SW 1271 (cell line): ENCODE results near the gene CBFA2T3.

Experiments
- DNase-seq, 2 experiments: peaks; one replicate each; lab custom pipeline; 2025; lab: John Stamatoyannopoulos, UW

CBFA2T3 gene

DNA sequence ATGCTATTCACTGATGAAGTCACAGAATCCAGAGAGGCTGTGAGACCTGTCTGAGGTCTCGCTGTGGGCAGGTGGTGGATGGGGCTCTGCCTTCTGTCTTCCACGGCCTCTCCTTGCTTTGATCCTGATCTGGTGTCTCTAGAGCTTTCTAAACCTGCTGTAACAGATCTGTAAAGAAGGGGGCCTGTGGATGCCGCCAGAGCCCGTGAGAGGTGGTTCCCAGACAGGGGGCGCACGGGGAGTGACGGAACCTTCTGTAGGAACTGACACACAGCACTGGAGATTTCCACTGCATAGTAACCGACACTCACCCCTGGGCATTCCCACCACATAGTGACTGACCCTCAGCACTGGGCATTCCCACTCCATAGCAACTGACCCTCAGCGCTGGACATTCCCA lies 16.0 kb downstream of the CBFA2T3 start:
- no peak for DNase-seq

GRCh38 chr16:88960516-88960915 lies 16.5 kb downstream of the CBFA2T3 start:
- no peak for DNase-seq

- no peak for DNase-seq
These were observed 18.0 kb downstream of the CBFA2T3 start for GRCh38 chr16:88959022-88959421.

DNA sequence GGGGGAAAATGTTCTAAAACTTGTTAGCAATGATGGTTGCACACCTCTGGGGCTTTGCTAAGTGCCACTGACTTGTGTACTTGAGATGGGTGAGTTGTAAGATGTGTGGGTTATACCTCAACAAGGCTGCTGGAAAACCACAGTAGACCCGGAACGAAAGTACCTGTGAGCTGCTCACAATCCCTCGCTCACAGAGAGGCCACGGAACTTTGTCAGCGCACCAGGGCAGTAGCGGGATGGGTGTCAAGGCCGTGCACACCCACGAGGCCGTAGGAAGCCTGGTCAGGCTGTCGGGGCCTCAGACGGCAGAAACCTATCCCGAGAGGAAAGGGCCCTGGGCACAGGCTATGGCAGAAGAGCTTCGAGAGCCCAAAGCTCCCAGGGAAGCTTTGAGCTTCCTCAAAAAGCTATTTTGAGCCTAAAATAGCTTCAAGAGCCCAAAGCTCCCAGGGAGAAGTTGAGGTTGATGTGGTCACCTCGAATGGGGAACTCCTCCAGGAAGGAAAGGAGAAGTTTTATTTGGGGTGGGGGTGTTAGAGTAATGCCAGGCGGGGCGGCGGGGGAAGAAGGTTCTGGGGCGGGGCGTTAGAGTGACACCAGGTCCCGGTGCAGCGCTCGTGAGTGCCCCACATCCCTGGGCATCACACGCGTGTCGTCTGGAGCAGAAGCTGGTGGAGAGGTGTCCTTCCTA lies 19.0 kb downstream of the CBFA2T3 start:
- no peak for DNase-seq

DNA sequence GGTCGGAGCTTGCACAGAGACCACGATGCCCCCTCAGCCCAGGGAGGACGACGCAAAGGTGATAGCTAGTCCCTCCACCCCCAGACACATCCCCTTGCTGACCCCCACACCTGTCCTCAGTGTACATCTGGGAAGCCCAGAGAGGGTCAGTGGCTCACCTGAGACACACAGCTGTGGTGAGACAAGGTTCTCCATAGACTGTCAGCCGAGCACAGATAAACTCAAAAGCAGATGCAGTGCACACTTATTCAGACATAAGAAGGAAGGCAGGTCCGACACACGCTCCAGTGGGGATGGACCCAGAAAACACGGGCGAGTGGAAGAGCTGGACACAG lies 19.6 kb downstream of the CBFA2T3 start:
- no peak for DNase-seq

- DNase-seq: no peak
These were observed 20.2 kb downstream of the CBFA2T3 start for GRCh38 chr16:88956546-88957432.

- no peak for DNase-seq
These were observed 21.1 kb downstream of the CBFA2T3 start for GRCh38 chr16:88955906-88956305.

DNA sequence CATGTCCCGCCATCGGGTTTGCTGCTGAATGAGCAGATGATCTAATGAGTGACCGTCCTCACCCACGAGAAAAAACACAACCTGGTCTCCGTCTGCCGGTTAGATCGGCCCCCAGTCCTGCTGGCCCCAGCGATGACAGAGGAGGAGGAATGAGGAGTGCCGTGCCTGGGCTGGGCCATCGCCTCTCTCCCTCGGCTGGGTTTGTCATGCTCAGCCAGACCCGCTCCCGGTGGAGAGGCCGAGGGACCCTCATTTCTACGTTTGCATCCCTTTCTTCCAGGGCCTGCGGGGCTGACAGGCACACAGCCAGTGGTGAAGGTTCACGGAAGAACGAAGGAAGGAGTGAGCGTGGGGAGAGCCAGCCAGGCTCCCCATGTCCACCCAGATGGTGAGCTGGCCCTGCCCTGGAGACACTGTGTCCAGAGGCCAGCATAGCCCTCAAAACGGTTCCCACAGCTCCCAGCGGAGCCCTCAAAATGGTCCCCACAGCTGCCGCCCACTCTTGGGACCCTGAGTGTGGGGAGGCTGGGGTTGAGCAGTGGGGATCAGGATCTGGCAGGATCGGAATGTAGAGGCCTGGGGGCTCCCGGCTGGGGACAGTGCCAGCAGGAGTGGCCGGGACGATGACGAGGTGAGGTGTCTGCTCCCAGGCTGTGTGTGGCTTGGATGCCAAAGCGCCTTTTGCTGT lies 23.9 kb downstream of the CBFA2T3 start:
- DNase-seq: no peak

DNA sequence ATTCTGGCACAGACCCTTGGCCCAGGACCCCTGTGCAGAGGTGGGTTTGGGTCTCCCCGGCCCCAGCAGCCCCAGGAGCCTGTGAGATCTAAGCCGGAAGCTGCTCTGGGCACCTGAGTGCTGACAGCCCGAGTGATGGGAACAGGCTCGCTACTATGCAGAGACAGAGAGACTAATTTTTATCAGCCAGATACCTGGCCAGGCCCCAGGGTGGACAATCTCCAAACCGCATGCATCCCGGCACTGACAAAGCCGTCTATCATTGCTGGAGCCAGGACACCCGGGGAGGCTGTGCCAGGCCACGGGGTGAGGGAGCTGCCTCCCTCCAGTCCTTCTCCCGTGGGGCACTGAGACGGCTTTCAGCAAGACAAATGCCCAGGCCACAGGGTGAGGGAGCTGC lies 25.0 kb downstream of the CBFA2T3 start:
- no peak for DNase-seq

DNA sequence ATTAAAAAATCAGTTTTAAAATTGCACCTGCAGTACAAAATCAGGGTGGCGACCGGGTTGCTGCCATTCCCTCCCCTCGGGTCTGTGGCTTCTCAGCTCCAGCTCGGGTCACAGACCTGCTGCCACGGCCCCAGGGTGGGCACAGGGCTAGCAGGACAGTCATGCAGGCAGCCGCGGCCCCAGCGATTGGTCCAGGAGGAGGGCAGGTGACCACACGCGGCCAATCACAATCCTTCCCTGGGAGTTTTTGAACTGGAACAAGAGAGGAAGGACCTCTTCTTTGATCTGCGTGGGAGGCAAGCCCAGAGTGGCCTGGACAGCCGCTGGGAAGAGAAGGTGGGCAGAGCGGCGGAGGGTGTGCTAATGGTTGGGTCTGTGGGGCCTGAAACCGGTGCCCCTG lies 25.5 kb downstream of the CBFA2T3 start:
- no peak for DNase-seq

DNA sequence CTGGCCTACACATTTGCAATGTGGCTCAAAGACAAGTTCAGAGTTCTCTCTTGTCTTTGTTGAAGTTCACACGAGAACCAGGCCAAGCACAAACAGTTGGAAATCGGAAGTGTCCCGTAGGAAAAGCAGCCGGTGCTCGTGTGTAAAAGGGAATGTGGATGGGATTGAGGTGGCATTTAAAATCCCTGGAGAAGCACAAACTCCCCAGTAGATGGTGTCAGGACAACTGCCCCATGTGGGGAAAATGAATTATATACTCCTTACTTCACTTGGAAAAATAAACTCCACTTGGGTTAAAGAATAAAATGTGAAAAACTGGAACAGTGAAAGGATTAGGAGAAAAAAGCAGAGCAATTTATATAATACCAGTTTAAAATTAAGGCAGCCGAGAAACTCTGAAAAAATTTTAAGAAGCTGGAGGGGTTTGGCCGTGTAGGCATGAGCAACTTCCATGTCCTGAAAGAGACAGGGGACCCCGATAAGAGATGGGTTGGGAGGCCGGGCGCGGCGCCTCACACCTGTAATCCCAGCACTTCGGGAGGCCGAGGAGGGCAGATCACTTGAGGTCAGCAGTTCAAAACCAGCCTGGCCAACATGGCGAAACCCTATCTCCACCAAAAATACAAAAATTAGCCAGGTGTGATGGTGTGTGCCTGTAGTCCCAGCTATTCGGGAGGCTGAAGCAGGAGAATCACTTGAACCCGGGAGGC lies 28.1 kb downstream of the CBFA2T3 start:
- peak in 1 of 2 experiments; percentile 13 for DNase-seq

- no peak for DNase-seq
These were observed 31.5 kb downstream of the CBFA2T3 start for GRCh38 chr16:88945473-88945872.

DNA sequence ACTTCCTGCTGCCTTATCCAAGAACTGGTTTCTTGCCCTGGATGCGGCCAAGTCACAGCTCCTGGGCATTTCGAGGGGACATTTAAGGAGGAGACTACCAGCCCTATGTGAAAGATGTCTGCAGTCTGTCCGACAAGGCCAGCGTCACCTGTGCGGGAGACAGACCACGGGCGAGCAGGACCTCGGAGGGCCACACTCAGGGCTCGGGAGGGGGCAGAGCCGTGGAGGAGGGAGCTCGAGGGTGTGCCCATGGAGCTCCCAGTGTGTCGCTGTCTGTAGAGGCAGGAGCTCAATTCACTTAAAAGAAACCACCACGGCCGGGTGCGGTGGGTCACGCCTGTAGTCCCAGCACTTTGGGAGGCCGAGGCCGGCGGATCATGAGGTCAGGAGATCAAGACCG lies 33.3 kb downstream of the CBFA2T3 start:
- DNase-seq: no peak

DNA sequence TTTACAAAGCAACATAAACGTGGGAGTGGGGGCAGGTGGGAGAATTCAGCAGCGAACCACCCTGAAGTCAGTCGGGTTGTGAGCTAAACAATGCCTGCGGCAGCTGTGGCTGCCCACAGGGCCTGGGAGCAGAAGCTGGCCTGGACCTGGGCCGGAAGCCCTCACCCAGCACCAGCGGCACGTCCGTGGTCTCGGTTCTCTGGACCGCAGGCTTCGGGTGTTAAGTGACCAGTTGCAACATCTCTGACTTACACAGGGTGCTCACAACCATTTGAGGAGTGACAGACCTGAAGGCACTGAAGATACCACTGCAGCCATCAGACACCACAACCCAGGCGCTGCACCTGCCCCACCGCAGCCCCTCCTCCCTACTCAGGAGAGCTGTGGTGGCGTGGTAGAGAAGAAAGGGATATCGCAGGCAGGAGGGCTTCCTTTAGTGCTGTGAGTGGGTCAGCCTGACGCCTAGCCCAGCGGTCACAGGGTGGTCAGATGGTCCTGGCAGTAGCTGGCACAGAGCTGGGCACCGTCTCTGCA lies 33.8 kb downstream of the CBFA2T3 start:
- DNase-seq: no peak

DNA sequence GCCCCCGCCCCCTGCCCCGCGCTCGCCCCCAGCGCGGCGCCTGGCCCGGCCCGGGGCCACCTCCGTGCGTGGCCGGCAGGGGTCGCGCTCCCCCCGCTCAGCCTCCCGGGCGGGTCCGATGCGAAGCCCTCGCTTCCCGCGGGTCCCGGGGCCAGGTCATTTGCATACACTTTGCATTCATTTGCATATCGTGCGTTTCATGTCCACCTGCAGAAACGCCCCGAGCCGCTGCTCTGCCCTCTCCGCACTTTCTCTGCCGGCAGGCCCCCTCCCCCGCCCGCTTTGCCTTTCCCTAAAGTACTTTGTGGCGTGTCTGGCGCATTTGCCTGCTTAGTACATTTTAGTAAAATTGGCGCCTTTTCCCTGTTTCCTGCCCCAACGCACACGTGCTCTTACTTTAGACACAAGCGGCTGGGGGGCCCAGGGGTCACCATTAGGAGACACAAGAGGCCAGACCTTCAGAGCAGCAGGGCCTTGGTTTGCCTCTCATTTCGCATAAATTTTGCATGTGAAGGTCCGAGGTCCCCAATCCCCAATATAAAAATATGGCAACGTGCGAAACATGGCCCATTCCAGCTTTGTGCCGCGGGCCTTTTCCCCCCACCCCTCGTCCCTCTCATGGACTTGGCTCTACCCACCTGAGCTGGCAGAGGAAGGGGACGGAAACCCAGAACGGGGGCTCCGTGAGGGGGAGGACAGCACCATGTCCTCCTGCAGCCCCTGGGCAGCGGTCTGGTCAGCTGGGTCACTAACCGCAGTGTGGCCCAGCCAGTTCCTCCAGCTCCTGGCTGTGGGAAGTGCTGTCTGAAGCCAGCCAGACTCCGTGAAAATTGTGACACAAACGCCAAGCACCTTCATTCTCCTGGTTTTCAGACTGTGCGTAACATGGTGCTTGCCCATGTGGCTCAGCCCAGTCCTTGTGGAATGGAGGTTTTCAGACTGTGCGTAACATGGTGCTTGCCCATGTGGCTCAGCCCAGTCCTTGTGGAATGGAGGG lies 34.8 kb downstream of the CBFA2T3 start:
- DNase-seq: no peak

GRCh38 chr16:88940862-88941817 lies 35.9 kb downstream of the CBFA2T3 start:
- DNase-seq: no peak

DNA sequence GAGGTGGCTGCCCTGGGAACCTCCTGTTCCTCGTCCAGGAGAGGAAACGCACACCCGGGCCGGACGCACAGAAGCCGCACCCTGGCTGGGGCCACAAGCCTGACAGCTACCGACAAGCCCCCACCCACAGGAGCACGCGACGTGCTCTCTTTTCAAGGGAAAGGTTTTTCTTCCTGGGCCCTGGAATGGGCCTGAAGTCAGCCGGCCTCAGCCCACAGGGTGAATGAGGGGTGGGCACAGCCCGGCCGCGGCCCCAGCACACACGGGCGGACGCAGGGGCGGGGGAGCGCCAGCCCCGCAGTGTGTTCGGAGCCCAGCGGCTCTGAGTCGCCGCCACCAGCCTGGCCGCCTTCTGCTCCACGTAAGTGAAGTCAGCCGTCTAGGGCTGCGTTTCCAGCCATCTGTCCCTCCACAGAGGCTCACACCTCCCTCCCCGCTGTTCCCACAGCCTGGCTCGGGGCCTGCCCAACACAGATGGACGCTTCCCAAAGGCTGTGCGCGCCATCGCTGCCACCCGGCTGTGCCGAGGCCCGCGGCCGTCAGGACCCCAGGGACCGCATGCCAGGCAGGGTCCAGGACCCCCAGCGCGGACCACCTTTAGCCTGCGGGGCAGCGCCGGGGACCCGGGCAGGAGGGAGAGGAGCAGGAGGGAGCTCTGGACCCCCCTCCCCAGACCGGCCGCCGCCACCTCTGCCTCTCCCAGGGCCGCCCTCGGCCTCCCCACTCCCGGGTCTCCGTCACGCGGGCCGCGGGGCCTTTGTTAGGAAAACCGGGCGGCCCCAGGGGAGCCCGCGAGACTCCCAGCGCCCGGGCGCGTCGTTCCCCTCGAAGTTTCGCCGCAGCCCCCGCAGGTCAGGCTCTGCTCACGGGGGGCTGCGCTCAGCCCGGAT lies 36.8 kb downstream of the CBFA2T3 start:
- no peak for DNase-seq

GRCh38 chr16:88939245-88939971 lies 37.6 kb downstream of the CBFA2T3 start:
- no peak for DNase-seq
